ENCODE results near the gene KLRF2.

DNA sequence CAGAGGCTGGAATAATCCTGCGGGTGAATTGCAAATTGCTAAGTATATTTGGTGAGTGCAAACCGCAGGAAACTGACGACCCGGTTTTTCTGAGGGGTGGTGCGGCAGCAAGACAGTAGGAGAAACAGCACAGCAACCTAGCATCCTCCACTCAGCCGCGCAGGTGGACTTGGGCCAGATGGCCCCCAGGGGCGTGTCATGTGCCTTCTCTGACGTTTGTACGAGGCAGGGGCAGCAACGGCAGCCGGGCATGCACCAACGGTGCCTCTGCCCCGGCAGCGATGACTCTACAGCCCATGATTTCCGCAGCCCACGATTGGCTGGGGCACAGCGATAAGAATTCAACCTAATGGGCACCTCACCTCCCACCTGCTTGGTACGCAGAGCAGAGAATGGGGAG is 62.0 kb downstream of the KLRF2 start:
- no peak for TF ChIP-seq CTCF (IDR thresholded peaks at IDR 0.05)
- peak in 1 of 2 donors; percentile 6 for TF ChIP-seq POLR2A (IDR thresholded peaks at IDR 0.05)

Measured in thyroid gland (tissue), 4 donors.